HG02588 (cell line): ENCODE results near the gene EPG5.
"Not testable (repeated sequence)": the region's sequence is repeated elsewhere in the genome, so short reads cannot be mapped to it uniquely, and the experiment has no call there.

ENCODE experiments used
- ATAC-seq: cut with Tn5 transposase; IDR thresholded peaks from one replicate; pipeline ENCODE4 v1.9.1; 2021; ENCODE audit warnings: mild to moderate bottlenecking, moderate library complexity; ENCODE audit not compliant: unreplicated experiment

The EPG5 gene

DNA sequence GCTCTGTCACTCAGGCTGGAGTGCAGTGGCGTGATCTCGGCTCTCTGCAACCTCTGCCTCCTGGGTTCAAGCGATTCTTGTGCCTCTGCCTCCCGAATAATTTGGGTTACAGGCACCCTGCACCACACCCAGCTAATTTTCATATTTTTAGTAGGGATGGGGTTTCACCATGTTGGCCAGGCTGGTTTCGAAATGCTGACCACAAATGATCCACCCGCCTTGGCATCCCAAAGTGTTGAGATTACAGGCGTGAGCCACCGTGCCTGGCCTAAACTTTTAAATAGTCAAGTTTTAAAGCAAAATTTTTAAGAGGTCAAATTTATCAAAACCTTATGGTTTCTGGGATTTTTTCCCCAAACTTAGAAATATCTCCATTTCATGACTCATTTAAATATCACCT is 148.4 kb downstream of the EPG5 start:
- not testable (repeated sequence) for ATAC-seq

DNA sequence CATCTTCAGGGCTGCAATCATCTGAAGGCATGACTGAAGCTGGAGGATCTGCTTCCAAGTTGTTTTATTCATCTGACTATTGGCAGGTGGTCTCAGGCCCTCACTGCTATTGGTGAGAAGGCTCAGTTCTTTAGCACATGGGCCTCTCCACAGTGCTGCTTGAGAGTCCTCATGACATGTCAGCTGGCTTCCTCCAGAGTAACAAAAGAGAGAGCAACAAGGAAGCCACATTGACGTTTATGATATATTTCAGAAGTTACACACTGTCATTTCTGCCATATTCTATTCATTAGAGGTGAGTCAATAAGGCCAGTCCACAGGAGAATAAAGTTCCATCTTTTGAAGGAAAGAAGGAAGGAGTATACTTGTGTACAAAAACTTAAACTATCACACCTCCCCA is 149.6 kb downstream of the EPG5 start:
- ATAC-seq: no peak

DNA sequence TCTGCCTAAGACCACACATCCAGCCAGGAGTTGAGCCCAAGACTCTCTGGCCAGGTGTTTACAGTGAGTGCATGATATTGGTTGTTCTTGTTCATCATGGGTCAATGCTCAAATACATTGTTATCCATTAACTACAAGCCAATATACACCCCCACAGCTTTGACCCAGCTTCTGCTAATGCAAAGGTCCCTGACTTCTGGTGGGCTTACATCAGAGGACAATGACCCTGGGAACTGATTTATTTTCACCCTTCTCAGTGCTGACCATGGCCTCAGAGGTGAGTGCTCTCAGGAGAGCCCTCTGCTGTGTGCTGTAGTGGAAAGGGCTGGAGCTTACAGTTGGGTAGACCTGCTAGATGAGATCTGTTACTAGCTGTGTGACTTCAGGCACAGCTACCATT is 152.4 kb downstream of the EPG5 start:
- ATAC-seq: not testable (repeated sequence)

DNA sequence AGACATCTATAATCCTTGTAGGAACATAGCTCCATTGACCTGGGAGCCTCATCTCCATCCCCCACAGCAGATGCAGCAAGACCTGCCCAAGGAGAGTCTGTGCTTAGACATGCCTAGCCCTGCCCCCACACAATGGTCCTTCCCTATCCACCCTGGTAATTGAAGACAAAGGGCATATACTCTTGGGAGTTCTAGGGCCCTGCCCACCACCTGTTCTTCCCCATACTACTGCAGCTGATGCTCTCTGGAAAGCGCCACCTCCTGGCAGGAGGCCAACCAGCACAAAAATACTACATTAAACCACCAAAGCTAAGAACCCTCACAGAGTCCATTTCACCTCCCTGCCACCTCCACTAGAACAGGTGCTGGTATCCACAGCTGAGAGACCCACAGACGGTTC is 160.0 kb downstream of the EPG5 start:
- ATAC-seq: not testable (repeated sequence)

DNA sequence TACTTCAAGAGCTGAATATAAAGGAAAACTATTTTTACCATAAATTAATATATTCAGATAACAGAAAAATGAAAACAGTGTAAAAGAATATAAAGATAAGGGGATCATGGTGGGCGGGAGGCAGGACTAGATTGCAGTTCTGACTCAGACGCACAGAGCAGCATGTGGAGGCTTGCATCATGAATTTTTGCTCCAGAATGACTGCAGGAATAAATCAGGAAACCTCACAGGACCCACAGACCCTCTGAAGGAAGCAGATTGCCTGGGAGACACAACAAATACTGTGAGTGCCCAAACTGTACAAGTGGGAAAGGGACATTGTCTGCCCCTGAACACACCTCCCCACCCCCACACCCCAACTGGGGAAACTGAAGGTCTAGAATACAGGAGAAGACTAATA is 160.9 kb downstream of the EPG5 start:
- no peak for ATAC-seq

DNA sequence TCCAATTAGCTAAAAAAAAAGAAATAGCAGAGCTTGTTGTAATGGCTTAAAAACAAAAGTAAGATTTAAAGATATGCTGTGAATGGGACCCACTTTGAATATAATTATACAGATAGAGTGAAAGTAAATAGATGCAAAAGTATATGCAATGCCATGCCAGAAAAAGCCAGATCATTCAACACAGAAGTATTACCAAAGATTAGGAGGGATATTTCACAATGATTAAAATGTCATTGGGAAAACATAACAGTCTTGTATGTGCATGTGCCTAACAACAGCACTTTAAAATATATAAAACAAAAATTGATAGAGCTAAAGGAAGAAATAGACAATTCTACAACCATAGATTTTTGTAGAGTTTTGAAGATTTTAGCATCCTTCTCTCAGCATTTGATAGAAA is 161.6 kb downstream of the EPG5 start:
- ATAC-seq: no peak

DNA sequence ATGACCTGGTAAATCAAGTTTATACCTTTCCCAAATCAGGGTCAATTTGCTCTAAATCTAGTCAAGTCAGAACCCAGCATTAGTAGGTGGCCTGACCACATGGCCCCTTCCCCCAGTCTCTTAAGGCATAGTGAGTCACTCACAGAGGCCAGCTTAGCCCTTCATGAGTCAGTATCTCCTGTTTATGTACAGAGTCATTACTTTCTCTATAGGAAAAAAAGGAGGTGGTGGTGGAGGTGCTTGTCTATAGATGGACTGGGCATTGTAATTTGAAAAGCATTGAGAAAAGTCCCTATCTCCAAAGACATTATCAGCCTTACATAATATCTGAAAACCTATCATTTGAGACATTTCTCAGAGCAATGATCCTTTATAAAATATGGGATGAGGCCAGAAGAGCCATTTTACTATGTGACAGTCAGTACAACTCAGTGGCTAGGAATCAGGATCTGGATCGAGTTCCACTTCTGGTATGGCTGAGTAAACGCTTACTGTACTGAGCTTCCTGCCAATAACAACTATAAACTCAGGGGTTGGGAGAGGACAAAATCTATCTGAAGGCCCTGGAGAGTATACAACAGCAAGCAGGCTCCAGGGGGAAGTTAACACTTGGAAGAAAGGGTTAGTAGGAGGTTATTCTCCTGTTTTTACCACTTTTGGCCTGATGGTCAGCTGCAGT is 164.2 kb downstream of the EPG5 start:
- ATAC-seq: no peak

DNA sequence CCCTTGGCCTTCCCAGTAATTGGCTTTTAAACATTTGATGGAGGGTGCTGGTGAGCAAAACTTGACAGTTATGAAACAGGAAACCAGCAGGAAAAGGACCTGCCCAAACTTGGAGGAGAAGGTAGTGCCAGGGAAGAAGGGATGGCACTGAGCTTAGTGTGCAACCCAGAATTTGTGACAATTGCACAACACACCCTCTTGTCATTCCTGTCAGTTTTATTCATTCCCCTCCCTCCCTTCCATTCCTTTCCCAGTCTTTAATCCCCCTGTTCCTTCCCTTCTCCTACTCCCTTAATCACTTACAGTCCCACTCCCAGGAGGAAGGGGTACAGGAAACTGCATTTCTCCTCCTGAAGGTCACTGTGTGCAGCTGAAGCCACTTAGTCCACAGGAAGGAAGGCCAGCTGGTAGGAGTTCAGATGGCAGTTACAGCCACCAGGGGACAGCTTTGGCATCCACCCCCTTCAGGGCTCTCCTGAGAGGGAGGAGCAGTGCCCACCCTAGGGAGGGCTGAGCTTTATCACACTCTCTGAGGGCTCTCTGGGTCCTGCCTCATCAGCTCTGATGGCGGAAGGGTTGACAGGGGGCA is 165.6 kb downstream of the EPG5 start:
- no peak for ATAC-seq
